Right forelimb (tissue), 1 donor: ENCODE results near the gene PEPD.
"Not testable (repeated sequence)": the region's sequence is repeated elsewhere in the genome, so short reads cannot be mapped to it uniquely, and the experiment has no call there.

Experiments used
- DNase-seq: peaks from one replicate; pipeline ENCODE4 v3.0.0-alpha.2; 2018

The PEPD gene

DNA sequence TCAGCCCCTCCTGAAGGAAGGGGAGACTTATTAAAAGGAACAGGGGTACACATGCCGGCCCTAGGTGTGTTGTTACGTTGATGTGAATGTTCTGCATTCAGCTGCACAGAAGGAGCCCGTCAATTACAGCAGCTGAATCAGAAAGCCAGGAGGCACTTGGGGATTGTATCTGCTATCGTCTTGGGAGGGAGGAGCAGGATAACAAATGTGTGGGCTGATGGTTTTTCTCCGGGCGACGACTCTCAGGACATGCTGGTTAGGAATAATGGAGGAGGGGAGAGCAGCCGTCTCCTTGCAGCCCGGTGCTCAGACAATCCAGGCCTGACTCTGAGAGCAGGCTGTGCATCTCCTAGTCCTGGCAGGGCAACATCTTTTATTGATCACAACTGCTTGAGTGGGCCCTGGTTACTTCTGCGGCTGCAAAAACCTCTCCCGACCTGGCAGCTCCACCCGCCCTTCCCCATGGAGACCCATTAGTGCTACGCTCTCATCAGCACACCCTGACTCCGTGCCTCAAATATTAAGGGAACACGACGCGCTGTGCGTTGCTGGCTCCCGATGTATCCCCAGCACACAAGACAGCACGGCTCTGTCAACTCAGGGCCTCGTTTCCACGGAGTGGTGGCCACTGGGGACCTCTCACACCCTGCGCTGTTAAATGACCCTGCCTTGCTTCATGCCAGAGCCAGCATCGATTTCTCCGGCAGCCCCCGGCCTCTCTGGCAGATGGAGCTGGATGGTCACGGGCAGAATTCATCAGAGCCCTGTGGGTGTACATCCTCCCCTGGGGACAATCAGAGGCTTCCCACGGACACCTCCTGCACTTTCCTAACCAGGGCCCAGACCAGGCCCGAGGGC is 25.3 kb downstream of the PEPD start:
- DNase-seq, result no peak

DNA sequence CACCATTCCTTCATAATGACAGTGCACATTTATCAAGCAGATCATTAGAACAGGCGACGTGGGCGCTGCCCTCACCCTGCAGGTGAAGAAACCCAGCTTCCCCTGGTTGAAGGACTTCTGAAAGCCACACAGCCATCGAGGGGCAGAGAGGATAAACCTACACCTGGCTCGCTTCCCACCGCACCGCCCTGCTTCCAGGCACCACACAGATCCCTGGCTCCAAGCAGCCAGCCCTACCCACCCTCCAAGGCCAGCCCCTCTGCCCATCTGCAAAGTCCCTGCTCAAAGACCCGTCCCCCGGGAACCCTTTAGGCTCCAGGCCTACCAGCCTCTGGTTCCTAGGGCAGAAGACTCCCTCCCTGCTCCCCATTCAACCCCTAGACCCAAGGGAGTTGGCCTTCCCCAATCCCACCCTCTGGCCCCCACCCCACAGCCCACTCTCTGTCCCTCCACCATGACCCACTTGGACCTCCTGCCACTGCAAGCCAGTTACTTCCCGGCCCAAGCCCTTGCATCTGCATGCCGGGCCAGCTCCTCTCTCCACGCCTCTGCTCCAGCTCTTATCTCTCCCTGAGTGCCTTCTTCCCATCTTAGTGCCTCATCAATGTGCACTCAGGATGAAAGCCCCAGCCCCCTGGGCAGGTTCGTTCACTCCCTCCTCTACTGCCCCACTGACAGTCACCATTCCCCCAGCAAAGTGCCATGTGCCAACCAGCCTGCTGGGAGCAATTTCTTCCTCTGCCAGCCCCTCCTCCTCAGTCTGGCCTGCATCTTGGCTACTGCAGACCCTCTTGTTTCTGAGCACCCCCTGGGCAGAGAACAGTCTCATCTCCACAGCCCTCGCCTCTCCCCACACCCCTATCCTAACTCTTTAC is 28.0 kb downstream of the PEPD start:
- no peak for DNase-seq

DNA sequence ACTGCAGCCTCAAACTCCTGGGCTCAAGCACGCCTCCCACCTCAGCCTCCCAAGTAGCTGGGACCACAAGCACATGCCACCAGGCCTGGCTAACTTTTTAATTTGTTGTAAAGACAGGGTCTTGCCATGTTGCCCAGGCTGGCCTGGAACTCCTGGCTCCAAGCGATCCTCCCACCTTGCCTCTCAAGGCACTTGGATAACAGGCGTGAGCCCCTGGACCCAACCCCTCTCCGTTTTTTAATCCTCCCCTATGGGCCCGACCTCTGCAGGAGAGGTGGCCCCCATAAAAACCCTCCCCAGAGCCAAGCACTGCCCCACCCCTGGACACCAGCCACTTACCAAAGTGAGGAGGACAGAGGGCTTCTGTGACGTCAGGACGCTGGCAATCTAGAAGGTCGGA is 28.6 kb downstream of the PEPD start:
- DNase-seq, result no peak

DNA sequence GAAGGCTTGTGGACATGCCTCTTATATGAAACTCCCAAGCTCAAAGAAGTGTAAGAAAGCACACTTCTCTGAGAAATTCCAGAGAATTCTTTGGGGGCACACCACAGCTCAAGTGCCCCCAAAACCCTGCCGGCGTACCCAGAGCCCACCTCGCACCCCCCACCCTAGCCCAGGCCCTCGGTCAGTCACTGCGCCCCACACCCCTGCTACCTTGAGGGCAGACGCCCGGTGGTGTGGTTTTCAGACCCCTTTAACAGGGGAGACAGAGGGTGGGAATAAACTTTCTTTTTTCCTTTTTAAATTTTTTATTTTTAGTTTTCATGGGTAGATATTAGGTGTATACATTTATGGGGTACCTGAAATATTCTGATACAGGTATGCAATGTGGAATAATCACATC is 29.5 kb downstream of the PEPD start:
- no peak for DNase-seq

DNA sequence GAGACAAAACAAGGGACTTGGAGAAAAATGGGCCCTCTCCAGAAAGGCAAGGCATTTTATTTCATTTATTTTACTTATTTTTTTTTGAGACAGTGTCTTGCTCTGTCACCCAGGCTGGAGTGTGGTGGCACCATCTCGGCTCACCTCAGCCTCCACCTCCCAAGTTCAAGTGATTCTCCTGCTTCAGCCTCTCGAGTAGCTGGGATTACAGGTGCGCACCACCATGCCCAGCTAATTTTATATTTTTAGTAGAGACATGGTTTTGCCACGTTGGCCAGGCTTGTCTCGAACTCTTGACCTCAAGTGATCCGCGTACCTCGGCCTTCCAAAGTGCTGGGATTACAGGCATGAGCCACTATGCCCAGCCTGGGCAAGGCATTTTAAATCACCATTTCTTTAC is 31.0 kb downstream of the PEPD start:
- not testable (repeated sequence) for DNase-seq

DNA sequence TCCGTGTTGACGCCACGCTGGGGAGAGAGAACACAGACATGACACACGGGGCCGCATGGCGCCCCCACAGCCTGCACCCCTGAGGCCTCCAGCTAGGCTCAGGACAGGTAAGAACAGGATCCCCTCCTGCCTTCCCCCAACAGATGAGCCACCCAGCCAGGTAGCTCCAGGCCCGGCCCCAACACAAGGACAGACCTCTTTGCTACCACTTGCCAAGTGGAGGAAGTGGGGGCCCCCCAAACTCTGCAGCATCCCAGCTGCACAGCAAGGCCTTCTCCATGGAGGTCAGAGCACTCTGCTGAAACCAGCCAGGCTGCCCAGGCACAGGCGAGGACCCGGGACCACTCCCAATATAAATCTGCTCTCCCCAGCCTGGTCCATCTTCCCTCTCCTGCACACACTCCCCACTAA is 31.5 kb downstream of the PEPD start:
- DNase-seq, result no peak

DNA sequence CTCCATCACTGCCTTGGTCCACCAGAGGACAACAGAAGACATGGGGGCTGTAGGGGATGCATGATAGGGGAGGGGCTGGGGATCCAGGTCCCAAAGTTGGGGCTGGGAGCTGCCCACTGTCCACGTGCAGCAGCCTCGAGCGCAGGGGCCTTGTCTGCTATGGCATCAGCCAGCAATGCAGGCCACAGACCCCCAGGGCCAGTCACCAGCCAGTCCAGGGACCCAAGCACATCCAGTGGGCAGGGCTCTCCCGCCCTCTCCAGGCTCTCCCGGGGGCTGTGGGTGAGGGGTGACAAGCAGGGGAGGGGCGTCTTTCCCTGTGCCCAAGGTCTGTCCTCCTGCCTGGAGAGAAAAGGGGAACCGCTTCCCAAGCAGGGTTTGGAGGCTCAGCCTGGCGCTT is 32.8 kb downstream of the PEPD start:
- DNase-seq, result no peak

DNA sequence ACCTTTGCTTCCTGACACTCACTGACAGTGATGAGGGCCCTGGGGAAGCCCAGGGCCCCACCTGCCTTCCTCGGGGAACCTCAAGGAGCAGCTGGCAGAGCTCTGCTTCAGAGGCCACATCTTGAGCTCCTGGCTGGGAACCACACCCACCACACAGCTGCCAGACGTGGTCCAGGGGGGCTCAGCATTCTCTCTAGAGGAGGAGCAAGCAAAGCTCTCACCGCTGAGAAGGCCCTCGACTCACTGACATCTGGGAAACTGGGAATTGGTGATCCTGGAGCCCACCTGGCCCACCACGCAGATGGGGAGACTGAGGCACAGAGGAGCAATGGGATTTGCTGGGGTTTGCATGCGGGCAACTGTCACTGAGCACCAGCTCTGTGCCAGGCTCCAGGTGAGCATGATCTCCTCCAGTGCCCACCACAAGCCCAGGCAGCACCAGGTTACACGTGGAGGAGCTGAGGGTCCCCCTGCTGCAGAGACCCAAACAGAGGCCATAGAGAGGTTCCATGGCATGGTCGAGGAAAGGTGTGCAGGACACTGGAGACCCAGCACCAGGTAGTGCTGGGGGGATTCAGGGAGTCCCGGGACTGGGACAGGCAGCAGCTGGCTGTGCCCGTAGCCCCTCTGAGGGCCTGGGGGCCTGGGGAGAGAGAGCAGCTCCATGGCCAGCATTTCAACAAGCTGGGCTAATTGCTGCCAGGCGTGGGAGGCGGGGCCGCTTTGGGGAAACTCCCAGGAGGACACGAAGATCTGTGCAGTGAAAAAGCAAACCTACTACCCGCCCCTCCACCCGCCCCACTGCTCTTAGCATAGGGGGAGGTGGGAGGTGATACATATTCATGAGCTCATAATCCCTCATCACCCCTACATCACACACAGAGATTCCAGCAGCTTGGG is 33.4 kb downstream of the PEPD start:
- DNase-seq, result no peak

DNA sequence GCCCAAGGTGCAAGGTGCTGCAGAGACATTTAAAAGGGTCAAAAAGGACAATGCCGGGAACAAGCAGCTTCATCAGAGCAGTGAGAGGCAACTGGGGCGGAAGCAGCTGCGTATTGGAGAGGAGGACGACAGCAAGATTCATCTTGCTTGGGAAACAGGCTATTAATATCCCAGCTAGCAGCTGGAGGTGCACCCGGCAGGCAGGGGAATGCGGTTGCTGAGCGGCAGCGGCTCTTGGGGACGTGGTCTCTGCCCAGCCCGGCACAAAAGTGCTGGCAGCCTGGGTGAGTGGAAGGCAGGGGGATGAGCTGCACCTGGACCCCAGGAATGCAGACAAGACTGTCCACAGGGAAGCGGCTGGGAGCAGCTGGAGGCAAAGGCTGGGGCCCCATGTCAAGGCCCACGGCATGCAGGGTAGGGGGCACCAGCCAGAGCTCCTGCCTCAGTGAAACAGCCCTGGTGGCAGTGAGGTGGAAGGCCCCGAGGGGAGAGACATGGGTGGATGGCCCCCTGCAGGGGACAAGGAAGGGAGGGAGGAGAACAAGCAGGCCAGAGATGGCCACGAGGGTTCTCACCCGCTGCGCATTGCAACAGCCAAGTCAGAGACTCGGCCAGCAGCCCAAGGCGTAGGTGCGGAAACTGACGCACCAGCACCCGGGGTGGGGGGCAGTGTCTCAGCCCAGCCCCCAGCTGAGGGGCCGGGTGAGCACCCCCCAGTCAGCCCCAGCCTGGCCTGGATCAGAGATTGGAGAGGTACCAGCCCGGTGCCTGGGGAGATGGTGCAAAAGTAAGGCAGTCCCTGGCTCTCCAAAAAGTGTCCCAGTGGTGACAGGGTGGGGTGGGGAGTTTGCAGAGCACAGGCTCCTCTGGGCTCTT is 34.4 kb downstream of the PEPD start:
- no peak for DNase-seq

DNA sequence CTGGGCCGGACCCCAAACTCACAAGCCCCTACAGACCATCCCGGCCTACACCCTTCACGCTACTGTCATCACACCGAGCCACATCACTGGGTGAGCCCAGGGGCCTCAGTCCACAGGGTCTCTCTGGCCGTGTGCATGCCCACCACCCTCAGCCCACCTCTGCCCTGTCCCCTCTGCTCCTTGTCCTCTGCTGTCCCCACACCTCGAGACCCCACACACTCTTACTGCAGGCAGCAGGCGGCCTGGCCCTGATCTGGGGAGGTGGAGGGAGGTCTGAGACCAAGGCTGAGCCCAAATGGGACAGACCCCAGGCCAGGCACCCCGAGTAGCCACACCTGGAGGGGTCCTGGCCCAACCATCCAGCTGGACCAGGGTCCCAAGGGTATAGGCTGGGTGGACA is 35.2 kb downstream of the PEPD start:
- no peak for DNase-seq

DNA sequence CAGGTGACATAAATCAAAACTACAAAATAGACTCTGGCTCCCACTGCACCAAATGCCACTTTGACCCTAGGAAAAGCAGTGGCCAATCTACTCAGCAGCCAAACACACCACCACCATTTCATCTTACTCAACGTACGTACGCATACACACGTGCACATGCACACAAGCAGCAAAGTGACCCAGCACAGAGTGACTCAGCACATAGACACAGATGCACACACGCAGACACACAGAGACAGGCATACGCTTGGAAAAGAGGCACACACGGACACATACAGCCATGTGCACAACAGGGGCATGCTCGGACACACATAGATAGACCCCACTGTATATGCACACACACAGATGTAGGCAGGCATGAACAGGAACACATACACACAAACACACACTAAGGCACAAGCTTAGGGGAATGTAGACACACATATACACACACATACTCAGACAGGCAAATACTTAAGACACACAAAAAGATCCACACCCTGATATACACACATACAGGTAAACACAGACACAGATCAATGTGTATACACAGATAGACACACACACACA is 37.3 kb downstream of the PEPD start:
- DNase-seq, result no peak

DNA sequence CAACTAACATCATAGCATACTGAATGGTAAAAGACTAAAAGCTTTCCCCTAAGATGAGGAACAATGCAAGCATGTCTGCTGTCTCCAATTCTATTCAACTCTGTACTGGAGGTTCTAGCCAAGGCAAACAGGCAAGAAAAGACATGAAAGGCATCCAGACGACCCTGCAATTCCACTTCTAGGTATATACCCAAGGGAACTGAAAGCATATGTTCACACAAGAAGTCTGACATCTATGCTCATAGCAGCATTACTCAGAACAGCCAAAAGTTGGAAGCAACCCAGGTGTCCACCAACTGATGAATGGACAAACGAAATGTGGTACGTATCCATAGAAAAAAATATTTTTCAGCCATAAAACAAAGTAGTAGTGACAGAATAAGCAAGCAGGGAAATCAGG is 39.1 kb downstream of the PEPD start:
- no peak for DNase-seq

DNA sequence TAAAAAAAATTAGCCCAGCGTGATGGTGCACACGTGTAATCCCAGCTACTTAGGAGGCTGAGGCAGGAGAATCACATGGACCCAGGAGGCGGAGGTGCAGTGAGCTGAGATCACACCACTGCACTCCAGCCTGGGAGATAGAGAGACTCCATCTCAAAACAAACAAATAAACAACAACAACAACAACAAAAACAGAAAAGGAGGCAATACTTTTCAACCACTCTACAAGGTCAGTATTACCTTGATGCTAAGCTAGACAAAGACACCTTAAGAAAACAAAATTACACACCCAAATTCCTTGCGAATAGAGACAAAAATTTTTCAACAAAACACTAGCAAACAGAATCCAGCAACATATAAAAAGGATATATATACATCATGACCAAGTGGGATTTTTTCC is 39.7 kb downstream of the PEPD start:
- no peak for DNase-seq

DNA sequence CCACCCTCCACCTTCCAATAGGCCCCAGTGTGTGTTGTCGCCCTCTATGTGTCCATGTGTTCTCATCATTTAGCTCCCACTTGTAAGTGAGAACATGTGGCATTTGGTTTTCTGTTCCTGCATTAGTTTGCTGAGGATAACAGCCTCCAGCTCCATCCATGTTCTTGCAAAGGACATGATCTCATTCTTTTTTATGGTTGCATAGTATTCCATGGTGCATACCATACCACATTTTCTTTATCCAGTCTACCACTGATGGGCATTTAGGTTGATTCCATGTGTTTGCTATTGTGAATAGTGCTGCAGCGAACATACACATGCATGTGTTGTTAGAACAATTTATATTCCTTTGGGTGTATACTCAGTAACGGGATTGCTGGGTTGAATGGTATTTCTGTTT is 42.0 kb downstream of the PEPD start:
- not testable (repeated sequence) for DNase-seq

DNA sequence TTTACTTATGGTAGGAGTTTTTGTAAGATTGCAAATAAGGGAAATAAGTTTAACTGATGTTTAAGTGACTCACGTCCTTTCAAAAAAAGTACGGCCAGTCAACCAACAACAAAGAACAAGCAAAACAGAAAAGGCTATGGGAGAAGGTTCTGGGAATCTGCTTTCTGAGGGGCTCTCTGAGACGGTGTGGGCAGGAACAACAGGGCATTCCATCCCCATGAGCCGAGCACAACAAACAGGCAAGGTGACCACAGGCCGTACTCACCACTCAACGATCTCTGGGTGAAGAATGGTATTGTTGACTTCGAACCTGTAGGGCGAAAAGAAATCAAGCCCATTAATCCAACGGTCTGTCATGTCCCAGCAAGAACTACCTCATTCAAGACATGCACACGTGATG is 43.8 kb downstream of the PEPD start:
- no peak for DNase-seq

DNA sequence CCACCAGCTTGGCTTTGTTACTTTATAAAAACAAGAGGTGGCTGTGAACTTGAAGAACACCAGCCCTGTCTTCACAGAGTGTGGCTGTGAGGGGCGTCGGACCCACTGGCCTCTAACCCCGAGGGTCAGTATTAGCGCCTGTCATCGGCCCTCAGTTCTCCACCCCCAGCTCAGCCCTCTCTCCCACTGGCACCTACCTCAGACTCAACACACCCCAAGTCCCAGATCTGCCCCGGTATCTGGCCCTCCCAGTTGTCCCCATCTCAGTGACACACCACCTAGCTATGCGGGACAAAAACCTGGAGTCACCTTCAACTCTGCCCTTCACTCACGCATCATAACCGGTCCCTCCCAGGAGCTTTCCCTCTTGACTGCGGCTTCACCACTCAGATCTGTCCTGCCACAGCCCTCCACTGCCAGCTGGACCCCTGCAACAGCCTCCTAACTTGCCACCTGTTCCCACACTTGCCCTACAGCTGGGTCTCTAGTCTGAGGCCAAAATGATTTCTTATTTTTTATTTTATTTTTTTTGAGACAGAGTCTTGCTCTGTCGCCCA is 45.4 kb downstream of the PEPD start:
- no peak for DNase-seq

DNA sequence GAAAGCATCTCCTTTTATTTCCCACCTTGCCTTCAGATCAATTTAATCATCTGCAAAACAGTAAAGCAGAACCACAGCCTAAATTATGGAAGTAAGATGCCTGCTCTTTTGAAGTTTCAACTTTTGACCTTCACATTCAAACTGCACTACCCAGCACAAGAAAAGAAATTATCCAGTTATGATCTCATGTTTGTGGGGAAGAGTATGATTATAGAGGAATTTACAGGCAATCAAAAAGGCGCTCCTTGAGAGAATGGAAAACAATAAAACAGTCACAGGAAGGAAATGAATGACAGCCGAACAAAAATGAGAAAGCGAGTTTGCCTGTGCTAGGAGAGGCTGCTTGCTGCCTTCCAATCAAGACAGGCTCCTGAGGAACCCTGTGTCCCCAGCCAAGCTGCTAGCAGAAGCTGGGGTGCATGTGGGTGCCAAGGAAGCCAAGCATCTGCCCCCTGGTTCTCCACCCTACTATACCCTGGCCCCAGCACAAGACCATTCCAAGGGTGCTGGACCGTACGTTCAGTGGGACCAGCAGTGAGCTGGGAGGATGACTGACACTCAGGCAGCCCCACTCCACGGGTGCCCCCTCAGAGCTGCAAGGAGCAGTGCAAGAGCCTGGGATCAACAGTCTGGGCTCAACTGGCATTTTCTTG is 47.8 kb downstream of the PEPD start:
- no peak for DNase-seq

DNA sequence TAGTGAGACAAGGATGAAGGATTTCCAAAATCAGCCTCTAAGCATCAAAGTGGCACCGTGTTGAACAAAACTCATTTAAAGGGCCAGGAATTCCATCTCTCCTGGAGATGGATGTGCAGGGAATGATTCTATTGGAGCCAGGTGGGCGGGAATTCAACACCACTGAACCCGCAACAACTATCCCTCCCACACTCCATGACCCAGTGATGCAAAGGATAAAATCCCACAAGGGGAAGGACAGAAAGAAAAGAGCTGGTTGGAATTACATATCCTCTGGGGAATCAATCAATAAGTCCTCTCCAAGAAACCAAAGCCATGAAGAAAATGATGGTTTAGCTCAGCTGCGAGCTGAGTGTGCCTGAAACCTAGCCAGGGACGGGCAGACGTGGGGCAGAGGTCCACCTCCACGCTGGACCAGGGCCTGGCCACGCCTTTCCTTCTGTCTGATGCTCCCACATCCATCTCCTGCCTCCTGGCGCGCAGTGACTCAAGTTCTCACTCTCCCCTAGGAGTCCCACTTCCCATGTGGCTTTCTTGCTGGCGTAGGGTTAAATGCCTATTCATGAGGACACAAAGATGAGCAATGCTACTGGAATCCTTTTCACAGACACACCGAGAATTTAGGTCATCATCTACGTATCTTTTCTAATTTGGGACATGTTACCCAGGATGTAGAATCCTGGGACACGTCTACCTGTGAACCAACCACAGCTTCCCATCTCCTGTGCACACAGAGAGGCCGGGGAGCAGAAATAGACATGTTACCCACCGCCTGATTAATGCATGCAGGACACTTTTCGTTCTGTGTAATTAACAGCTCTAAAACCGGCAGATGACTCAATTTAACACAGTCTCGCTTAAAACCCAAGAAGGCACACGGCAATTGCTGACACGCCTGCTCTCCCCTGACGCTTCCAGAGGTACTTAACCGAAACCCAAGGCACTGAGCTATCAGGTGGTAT is 48.6 kb downstream of the PEPD start:
- DNase-seq, result no peak

DNA sequence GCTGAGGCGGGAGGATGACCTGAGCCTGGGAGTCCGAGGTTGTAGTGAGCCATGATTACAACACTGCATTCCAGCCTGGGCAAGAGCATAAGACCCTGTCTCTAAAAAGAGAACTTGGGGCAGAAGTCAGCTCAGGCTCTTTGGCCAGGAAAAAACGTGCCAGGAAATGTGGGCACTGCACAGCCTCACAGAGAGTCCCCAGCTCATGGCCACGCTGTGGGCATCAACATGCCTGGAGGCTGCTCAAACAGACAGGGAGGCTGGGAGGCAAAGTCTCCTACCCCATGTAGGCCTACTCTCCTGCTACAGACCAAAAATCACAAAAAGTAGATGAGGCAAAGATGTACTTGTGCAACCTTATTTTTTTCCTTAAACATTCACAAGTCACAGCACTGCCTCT is 49.4 kb downstream of the PEPD start:
- no peak for DNase-seq
